CD4-positive, alpha-beta T cell treated with Interferon alpha-2 for 1 hour (primary cell): ENCODE measurements around the gene ZBED4.

Experiments used
- DNase-seq, 2 donors: peaks; one replicate each; pipeline ENCODE4 v3.0.0-alpha.2; 2020 to 2022

Gene ZBED4

DNA sequence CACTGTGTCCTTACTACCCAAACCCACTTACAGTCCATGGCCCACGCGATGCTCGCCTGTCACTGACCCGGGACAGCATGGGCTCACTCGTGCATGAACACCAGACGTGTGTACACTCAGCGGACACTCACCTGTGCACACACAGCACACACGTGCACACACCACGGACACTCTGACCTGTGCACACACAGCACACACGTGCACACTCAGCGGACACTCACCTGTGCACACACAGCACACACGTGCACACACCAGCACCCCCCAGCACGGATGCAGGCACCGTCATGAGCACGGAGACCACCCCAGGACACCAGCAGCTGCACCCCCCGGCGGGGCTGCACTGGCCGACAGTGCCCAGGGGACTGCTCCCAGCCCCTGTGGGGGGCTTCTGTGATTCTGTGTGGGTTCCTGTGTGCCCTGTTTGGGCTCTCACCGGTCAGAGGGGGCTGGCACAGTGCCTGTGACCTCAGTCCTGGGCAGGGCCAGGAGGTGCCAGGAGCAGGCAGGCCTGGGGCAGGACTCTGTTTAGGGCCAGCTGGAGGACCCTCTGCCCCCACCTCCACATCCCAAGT lies 85.0 kb downstream of the ZBED4 start:
- no peak for DNase-seq
